Activated CD4-positive, alpha-beta T cell treated with anti-CD3 and anti-CD28 coated beads for 24 hours (primary cell): ENCODE data around the gene F13A1.

Experiments
- DNase-seq, 2 donors: peaks; one replicate each; pipeline ENCODE4 v3.0.0-alpha.2; 2020; ENCODE audit warnings: low read depth in 2 of 2

The F13A1 gene

DNA sequence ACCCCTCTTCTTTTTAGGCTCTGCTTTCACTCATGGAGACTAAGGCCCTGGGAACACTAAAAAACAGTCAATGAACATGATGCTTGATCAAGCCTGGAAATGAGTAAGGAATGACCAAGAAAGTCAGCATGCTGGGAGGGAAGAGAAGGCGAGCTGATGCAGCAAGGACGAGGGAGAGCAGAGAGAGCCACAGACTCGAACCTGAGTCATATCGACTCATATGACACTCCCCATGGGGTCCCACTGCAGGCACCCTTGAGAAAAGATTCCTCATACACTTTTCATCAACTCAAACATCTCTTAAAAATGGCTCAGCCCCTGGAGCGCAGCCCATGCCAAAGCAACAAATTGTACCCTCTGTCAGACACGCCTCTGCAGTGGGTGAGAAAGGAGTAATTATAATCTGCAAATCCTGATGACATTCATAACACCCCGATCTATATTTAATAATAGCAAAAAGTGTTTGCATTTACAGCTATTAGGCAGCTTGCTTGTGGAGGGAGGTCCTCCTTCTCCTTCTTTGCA, 127.2 kb downstream of the F13A1 start:
- DNase-seq: no peak

DNA sequence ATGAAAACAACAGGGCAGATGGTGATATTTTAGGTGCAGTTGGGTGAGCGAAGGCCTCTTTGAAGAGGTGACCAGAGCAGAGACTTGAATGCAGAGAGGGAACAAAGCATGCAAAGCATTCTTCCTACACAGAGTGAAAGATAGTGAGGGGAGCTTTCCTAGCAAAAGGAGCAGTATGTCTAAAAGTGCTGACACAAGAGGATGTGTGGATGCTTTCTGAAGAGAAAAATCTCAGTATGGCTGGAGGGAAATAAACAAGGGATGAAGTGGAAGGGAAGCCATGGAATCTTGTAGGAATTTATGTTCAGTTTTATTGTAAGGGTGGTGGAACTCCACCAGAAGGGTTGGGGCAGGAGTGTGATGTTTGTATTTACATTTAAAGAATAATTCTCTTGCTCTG, 128.6 kb downstream of the F13A1 start:
- DNase-seq: no peak

DNA sequence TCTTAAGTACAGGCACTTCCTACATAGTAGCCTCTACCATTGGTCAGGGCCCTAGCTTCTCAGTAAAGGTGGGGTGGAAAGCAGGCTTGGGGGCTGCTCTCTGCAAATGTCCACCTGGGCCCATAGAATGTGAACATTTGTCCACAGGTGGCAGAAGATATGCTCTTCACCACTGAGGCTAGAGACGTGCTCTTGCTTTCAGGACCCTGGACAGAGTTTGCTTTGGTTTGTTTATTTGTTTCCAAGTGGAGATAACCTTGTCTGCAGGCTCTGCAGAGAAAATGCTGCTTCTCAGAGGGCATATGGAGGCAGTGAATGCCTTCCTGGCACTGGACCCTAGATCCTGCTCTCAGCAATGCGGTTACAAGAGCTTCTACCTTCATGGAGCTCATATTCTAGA, 129.0 kb downstream of the F13A1 start:
- DNase-seq: no peak

DNA sequence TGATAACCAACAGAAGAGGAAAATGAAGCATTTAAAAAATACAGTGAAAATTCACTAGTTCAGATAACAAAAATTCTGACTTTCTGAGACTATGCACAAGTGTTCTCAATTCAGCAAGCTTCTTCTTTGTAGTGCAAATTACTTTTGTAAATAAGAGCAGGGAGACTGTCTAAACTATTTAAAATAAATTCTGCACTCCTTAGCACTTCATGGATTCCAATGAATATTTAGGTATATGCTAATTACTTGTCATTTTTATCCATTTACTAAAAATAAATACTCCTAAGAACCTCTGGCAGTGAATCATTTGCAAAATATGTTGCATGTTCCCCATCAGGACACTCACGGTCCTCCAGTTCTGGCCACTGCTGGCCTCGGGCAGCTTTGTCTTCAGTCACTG, 139.8 kb downstream of the F13A1 start:
- DNase-seq: no peak

DNA sequence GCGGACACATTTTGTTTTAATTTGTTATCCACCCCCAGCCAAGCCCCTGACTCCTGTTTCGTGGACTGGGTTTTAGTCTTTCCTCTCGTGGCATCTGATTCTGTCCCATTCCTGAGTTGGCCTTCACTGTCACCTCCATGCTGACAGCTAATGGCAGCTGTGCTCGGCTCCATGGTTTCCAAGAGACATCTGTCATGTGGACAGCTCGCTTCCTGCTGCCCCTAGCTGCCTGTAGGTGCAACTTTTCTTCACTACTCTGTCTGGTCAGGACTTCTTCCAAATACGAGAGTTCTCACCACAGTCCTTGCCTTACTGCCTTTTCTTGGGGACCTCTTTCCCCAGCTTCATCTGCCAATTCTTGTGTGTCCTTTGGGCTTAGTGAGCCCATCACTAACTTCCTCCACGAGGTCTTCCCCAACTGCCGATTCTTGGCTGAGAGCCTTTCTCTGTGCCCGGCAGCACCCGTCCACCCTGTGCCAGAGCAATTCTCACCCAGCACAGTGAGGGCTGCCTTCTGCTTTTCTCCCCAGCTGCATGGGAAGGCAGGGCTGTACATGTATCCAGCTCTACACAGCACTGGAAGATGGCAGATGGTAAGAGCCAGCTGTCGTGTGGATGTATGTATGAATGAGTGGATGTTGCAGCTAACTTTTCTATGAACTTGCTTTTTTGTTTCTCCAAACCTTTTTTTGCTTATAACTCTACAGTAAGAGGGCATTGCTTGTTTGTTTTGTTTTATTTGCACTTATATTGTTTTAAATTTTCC, 140.4 kb downstream of the F13A1 start:
- no peak for DNase-seq

DNA sequence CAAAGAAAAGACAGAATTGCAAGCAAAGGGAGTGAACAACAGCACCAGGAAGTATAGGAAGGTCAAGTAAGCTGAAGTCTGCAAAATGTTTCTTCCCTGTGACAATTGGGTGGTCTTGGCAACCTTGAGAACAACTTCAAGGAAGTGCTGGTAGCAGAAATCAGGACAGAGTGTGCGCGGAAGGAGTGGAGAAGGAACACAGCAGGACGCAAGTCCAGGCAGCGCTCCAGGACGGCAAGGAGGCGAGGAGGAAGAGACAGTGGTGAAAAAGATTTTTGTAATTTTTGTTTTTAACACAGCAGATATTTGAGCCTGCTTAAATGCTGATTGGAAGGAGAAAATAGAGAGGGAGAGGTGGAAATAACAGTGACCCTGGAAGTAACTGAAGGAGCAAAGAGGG, 141.7 kb downstream of the F13A1 start:
- no peak for DNase-seq

DNA sequence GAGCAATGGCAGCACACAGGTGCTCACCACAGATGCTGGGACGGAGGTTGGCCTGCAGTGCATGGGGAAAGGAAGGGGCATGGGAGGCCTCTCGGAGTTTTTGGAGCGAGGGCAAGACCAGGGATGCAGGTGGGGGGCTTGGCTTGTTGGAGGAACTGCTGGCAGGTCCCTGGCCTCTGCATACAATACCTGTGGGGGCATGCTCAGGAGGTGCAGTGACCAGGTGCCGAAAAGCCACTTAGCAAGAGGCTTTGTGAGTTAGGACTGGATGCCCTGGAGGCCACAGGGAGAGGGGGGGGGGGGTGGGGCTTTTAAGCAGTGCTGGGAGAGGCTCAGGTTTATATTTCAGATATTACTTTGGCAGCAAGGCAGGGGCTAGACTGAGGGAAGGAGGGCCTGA, 142.7 kb downstream of the F13A1 start:
- DNase-seq: no peak

DNA sequence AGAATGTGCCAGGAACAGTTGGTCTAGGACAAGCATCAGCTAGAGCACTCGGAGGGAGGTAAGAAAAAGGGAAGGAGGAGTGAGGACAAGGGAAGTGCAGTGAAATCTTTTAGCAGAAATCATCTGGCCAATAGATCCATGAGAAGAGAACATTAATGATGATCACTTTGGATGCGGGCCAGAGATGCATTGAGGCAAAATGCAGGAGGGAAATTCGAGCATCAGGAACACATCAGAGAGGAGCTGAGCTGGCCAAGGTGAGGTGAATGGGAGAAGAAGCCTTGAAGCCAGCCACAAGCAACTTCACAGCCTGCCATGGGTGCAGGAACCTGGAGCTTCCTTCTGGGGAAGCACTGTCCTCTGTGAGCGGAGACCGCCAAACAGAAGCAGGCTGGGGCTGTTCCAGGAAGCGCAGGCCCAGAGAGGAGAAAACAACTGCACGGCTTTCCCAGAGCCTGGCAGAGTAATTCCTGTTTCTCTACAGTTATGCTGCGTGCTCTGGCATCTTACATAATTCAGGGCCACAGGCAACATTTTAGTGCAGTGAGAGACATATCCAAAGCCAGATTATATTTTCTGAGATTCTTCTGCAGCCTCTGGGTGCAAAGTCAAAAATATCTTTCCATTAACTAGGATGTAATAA, 143.8 kb downstream of the F13A1 start:
- no peak for DNase-seq

DNA sequence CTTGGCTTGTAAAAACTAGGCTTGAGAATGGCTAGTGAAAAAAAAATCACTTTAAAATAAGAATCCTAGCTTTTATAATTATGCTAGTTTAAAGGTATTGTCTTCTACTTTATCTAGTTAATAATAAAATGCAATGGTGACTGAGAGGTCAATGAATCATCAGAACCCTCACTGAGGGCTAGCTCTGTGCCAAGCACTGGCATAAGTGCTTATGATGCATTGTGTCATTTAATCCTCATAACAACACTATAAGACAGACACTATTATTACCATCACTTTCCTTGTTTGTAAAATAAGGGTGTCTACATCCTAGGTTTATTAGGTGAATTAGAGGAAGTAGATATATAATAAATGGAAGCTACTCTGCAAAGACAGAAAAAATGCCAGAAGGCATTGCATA, 144.3 kb downstream of the F13A1 start:
- DNase-seq: no peak

DNA sequence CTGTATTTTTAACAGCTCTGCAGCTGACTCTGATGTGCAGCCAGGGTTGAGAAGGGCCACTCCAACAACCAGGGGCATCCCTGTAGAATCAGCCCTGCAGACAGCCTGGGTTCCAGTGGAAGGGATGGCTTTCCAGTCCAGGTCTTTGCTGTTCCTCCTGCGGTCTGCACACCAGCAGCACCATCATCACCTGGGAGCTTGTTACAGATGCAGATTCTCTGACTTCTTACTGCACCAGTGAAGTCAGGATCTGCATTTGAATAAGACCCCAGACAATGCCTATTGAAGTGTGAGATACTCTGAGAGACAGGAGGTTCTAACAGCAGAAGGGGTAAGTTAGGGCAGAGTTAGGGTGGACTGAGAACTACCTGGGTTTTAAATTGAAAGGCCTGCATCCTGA, 151.3 kb downstream of the F13A1 start:
- no peak for DNase-seq

DNA sequence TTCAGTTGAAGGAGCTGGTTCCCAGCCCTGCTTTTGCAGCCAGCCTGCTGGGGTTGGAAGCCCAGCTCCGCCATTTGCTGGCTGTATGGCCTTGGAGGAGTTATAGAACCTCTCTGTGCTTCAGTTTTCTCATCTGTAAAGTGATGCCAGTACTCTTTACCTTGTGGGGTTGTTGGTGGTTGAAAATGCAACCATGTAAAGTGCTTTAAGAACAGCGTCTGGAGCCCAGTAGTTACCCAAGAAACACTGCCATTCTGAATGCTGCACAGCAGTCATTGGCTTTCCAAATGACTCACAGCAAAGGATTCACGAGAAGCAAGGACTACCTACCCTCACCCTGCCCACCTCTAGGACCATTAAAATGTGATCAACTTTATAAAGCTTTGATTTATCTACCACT, 154.4 kb downstream of the F13A1 start:
- no peak for DNase-seq

DNA sequence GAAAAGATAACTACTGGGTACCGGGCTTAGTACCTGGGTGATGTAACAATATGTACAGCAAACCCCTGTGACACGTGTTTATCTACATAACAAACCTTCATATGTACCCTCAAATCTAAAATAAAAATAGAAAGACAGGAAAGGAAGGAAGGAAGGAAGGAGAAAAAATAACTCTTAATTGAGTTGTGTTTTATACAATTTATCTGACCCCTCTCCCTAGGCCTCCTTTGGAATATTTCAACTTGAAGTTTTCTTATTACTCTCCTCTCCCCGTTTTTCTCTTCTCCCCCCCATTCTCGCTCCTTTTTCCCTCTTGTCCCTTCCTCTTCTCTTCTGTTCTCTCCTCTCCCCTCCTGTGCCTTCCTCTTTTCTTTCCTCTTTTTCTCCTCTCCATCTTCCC, 156.1 kb downstream of the F13A1 start:
- no peak for DNase-seq

DNA sequence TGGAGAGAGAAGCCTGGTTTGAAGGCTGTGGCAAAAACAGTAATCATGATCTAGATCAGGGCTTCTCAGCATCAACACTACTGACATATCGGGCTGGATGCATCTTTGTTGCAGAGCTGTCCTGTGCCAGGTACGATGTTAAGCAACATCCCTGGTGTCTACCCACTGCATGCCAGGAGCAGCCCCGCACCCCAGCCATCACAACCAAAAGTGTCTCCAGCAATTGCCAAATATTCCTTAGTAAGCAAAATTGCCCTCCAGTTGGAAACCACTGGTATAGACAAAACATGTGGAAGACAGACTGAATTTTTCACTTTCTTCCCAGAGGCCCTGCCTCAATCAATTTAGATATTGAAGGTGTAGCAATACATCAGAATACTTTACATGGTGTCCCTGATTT, 166.1 kb downstream of the F13A1 start:
- DNase-seq: no peak

DNA sequence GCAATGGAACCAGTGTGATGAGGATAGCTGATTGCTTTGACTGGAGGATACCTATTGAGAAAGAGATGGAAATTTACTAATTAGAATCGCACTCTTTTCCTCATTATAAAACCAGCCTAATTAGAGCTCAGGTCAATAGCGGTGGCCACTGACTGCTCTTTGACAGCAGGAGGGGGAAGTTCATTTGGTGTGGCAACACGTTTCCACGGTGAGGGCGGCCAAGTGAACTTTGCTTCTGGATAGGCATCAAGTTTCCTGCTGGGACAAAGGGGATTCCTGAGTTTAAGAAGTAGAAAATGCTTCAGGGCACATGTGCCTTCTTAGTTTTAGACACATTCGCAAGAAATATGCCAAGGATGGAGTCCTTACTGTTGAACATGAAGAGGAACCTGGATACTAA, 168.4 kb downstream of the F13A1 start:
- DNase-seq: no peak

DNA sequence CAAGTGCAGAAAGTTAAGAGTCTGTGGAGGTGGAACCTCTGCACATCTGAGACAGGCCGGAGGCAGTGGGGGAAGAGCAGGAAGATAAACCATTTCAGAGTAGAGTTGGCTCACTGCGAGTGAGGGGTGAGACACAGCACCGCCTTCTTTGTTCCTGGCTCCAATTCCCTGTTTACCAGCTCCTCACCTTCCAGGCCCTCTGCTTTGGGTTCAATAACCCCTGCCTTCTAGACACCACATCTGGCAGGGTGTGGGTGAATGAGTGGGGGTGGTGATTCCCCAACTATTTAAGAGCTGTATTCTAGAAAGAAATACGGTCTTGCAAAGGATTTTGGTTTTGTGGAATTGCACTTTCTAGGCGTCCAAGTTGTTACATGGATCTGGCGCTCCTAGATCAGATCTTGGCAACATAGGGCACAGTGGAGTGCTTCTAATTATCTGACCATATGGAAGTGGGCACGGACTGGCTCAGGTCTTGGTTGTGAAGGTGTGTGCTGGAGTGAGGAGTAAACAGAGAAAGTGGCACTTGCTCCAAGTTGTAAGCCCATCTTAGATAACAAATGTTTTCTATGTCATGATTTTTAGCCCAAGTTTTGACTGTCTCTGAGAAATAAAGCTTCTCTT, 172.2 kb downstream of the F13A1 start:
- no peak for DNase-seq

DNA sequence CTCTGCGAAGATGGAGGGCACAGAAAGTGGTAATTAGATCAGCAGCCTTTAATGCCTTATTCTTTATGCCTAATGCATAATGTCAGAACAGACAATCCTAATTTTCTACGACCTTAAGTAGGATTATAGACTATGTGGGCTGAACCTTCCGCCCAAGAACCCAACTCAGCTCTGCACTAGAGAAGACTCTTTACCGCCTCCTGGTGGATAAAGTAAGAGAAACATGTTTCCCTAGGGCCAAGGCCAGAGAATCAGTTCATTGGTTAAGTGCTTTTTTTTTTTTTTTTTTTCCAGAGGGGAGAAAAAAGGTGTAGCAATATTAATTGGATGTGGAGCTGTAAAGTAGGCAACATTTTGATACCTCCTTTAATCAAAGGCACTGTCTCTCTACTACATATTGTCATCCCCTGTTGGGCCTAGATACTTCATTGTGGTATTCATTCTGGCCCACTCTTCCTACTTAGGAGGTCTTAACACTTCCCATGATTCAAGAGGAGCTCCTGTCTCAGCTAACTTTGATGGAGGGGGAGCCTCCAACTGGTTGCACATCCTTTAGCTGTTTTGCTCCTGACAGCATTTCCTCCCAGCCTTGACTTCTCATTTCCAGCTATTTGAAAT, 188.9 kb downstream of the F13A1 start:
- no peak for DNase-seq

DNA sequence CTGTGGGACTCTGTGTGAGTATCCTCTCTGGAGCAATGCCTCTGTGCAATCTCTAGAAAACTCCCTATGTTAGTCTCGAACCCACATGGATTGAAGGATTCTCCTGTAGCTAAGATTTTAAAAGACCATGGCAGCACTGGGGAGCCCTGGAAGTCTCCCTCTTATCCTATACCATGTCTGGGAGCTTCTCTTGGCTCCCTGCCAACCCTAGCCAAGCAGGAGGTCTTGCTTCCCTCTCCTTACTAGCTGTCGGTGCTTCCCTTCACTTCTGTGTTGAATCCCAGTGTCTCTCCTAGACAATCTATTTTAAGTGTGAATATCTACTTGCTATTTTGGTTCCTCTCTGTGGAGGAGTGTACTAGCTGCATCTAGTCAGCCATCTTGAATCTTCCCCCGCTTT, 195.0 kb downstream of the F13A1 start:
- DNase-seq: no peak

DNA sequence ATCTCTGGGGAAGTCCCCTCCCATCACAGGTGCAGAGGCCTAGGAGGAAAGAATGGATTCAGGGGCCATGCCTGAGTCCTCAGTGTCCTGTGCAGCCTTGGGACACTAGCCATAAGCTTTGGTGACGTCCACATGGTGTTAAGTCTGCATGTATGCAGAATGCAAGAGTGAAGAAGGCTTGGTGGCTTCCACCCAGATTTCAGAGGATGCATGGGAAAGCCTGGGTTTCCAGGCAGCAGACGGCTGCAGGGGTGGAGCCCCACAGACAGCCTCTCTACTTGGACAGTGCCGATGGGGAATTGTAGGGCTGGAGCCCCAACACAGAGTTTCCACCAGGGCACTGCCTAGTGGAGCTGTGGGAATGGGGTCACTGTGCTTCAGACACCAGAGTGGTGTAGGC, 196.7 kb downstream of the F13A1 start:
- no peak for DNase-seq

DNA sequence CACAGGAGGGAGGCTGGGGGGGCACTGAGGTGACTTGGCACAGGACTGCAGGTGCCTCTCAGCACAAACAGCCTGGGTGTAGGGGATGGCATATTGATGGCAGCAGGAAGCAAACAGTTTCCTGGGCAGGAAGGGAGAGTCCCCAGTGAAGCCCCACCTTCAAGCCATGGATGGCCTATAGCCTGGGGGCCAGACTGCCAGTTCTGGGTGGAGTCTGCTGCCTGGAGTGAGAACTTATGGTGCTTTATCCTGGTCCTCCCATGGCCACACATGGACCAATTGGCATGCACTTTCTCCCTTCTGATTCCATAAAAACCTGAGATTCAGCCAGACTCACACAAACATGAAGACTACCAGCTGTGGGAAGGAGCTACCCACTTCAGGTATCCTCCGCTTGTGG, 198.5 kb downstream of the F13A1 start:
- no peak for DNase-seq

DNA sequence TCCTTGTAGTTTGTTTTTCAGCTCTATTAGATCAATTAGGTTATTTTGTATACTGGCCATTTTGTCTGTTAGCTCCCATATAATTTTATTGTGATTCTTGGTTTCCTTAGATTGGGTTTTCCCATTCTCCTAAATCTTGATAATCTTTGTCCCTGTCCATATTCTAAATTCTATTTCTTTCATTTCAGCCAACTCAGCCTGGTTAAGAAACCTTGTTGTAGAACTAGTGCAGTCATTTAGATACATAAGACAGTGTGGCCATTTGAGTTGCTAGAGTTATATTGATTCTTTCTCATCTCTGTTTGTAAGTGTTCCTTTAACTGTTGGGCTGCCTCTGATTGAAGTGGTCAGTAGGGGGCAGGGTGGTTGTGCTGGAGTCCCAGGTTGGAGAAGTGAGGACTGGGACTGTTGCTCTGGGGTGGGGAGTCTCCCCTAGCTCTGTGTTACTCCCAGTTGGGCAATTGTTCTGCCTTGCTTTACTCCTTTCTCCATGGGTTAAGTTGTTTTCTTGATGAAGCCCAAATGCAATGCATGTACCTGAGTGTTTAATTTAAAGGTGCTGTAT, 214.9 kb downstream of the F13A1 start:
- DNase-seq: no peak
